ENCODE results near the gene FAM3D.

DNA sequence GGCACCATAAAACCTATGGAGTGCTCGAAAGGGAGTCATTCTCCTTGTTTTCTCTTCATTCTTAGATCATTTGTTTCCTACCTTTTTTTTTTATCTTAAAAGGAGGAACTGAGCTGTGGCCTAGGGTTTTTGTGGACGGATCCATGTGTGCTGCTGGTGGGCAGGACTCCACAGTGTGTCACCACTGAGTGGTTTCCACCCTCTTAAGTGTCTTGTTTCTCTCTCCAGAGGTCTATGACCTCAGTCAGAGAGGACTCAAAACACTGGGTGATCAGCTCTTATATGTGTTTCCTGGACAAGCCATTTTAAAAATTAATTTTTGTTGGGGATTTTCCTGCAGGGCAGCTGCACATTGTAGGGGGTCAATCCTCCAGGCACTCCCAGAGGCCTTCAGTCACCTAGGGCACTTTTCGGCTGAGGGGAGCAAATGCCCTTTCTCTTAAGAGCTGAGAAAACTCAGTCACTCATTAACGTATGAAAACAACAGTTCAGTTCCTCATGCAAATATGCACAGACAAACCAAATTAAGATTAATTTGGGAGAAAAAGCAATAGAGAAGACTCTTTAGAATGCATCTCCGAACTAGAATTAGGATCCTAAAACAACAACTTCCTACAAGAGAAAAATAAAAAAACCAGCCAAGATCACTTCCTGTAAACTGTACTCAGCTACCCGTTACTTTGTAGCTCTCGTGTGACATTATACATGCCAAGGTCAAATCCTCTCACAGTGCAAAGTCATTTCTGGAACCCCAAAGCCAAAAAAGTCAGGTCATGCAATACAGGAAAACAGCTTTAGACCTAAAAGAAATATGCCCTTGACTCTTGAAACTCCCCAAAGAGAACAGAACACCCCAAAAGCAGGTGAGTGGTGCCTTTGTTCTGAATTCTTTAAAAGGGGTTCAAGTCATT, 27.6 kb upstream of the FAM3D start:
- TF ChIP-seq, protein P1, sequence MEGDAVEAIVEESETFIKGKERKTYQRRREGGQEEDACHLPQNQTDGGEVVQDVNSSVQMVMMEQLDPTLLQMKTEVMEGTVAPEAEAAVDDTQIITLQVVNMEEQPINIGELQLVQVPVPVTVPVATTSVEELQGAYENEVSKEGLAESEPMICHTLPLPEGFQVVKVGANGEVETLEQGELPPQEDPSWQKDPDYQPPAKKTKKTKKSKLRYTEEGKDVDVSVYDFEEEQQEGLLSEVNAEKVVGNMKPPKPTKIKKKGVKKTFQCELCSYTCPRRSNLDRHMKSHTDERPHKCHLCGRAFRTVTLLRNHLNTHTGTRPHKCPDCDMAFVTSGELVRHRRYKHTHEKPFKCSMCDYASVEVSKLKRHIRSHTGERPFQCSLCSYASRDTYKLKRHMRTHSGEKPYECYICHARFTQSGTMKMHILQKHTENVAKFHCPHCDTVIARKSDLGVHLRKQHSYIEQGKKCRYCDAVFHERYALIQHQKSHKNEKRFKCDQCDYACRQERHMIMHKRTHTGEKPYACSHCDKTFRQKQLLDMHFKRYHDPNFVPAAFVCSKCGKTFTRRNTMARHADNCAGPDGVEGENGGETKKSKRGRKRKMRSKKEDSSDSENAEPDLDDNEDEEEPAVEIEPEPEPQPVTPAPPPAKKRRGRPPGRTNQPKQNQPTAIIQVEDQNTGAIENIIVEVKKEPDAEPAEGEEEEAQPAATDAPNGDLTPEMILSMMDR (IDR thresholded peaks at IDR 0.05), result no peak
- no peak for TF ChIP-seq EP300 (IDR thresholded peaks at IDR 0.05)
